ENCODE measurements around the gene SLCO3A1. TPM values are rescaled to one million over a fixed set of nuclear protein-coding genes. Genes with fewer than 3 reads are reported as not detected.

SLCO3A1 gene
- total and polyA plus RNA-seq, 2 of the 8 experiments (the other 6 are each of a cell fraction or from before 2014, with no cell fraction given), result 15.1 to 20.4 TPM

- Histone ChIP-seq H3K23me2 (ENCODE audit: low read depth, low read length) (no peaks in the 10 kb centered on the region), H3K27ac (ENCODE audit: low read depth, low read length) (no peak overlapping the region), H3K4me3 (ENCODE audit: extremely low read depth in 1 of 4, insufficient read depth in 2 of 4, low read depth in 3 of 4, low read length in 4 of 4) (no peak overlapping the region), H2BK20ac (ENCODE audit: low read length) (no peak overlapping the region), H4K8ac (ENCODE audit: extremely low read depth, insufficient read depth, low read length) (no peak overlapping the region), H3K27me3 (replicated peaks in 1 of 4; ENCODE audit: control insufficient read depth in 3 of 4, extremely low read depth in 1 of 4, insufficient read depth in 3 of 4, low read length in 3 of 4) (no peaks in the 10 kb centered on the region), H4K20me1 (replicated peaks in 1 of 2; ENCODE audit: control insufficient read depth in 1 of 2, insufficient read depth in 2 of 2, low read length in 2 of 2) (no peaks in the 10 kb centered on the region), H3K4ac (replicated peaks; ENCODE audit: insufficient read length, low read depth, low read length) (no peak overlapping the region), H2AFZ (ENCODE audit: low read length) (no peak overlapping the region), H3K4me1 (replicated peaks in 1 of 4; ENCODE audit: control insufficient read depth in 3 of 4, insufficient read depth in 4 of 4, low read length in 3 of 4) (peaks cover 22 to 40% (median 26%) of the 10 kb centered on the region in 4 experiments), H3K36me3 (ENCODE audit: control insufficient read depth in 2 of 4, insufficient read depth in 4 of 4, low read length in 3 of 4) (no peaks in the 10 kb centered on the region), H4K91ac (replicated peaks; ENCODE audit: insufficient read length, low read length) (no peak overlapping the region), H2BK5ac (ENCODE audit: low read depth, low read length) (peak overlapping the region; percentile 46; the same call in 1 of the 2 replicates), H2AK5ac (ENCODE audit: low read depth, low read length) (no peak overlapping the region), H3K56ac (replicated peaks; ENCODE audit: insufficient read length, low read depth, low read length) (no peak overlapping the region), H3K4me2 (ENCODE audit: insufficient read depth in 1 of 2, low read depth in 2 of 2, low read length in 2 of 2) (no peak overlapping the region), H2BK120ac (replicated peaks; ENCODE audit: low read depth, low read length) (no peak overlapping the region), H3K79me2 (ENCODE audit: control insufficient read depth in 1 of 2, insufficient read depth in 2 of 2, low read length in 2 of 2) (peaks cover 0 to 16% of the 10 kb centered on the region in 2 experiments; a peak in 2 of 4 replicates), H3K18ac (ENCODE audit: extremely low read depth, low read length) (no peak overlapping the region), H3K23ac (ENCODE audit: insufficient read length) (no peak overlapping the region), H2BK15ac (ENCODE audit: low read length) (no peak overlapping the region), H3K9me3 (ENCODE audit: insufficient read depth in 2 of 2, low read depth in 1 of 2, low read length in 1 of 2) (no peaks in the 10 kb centered on the region), H3K9ac (replicated peaks in 1 of 4; ENCODE audit: extremely low read depth in 1 of 4, low read depth in 3 of 4, low read length in 3 of 4) (no peak overlapping the region), H2BK12ac (ENCODE audit: low read depth, low read length) (0 out of 2 replicates have a peak overlapping the region, but pooled peaks have one; percentile 91), H3K79me1 (ENCODE audit: low read depth, low read length) (peaks cover 6% of the 10 kb centered on the region; the same call in 1 of the 2 replicates), H3K14ac (ENCODE audit: insufficient read length) (no peak overlapping the region), H4K5ac (ENCODE audit: insufficient read length, low read depth, low read length) (no peak overlapping the region)
- CTCF ChIA-PET (ENCODE audit: partially characterized antibody), result interaction anchor here (0.6 to 1.6 kb wide), 6 partner anchors 9 to 129 kb away, joined by 3 to 6 read pairs (median 3); no protein-coding TSS in a partner anchor
- FAIRE-seq, result no peak
- WGBS, 2 experiments (ENCODE audit: extremely low coverage in 1 of 2, insufficient coverage in 1 of 2, insufficient read length in 1 of 2, insufficient replicate concordance in 2 of 2, low coverage in 1 of 2, low lambda C conversion rate in 2 of 2, missing lambda C conversion rate in 1 of 2), result 85% methylated on average over 2 of the region's 2 CpGs; no CpG with 5 or more reads in 1 of the 2 experiments
- TF ChIP-seq CTCF (IDR thresholded peaks at IDR 0.05; ENCODE audit: control extremely low read depth in 1 of 3, insufficient read depth in 1 of 3, low read depth in 1 of 3, low read length in 3 of 3) (peak in 1 of 3 experiments; percentile 13; a peak in 1 of 4 replicates), MAX (IDR thresholded peaks at IDR 0.05) (no peak), RAD21 (IDR thresholded peaks at IDR 0.05 in 1 of 2, conservative IDR thresholded peaks at IDR 0.05 in 1 of 2; ENCODE audit: low read depth in 2 of 2, low read length in 2 of 2) (peak in 1 of 2 experiments; percentile 18; a peak in 1 of 4 replicates)
- POLR2A ChIA-PET (ENCODE audit: partially characterized antibody), result interaction anchor here (0.6 to 0.9 kb wide), 2 partner anchors 18 to 25 kb away, joined by 3 read pairs; no protein-coding TSS in a partner anchor
- no peak for DNase-seq (ENCODE audit: low read depth in 1 of 2, low spot score in 2 of 2)
Measured at GRCh38 chr15:91950631-91951329, 97.3 kb downstream of the SLCO3A1 start.
